Omental fat pad (tissue), 4 donors: ENCODE measurements around the gene ITGB6. TPM values are rescaled to one million over a fixed set of nuclear protein-coding genes. Genes with fewer than 3 reads are reported as not detected.
A peak's percentile ranks its signal among the peaks of the same experiment; 100 is the strongest.

ENCODE experiments used
- ATAC-seq: fragments of 150-250 bp; one replicate; pipeline ENCODE4 v1.9.1; 2016; ENCODE audit warnings: mild to moderate bottlenecking, moderate library complexity; ENCODE audit not compliant: low FRiP score
- DNase-seq: peaks from one replicate; pipeline ENCODE4 v3.0.0-alpha.2; 2019; ENCODE audit warnings: low spot score
- total RNA-seq, 4 donors: library from RNA; depleted of rRNA; stranded (reverse); fragments of >200 nt; gene quantifications; one replicate each; pipeline ENCODE4 v1.1.0, GENCODE V29; 2016
- TF ChIP-seq, protein P1 (sequence below), 3 donors: fragments of 450-650 bp; IDR thresholded peaks; one replicate each; pipeline ENCODE4 v1.5.1; 2016 to 2017; ENCODE audit warnings: antibody characterized with exemption in 3 of 3, mild to moderate bottlenecking in 3 of 3, moderate library complexity in 2 of 3

ITGB6 gene
- total RNA-seq, 4 donors from 2014 or later, result not detected

DNA sequence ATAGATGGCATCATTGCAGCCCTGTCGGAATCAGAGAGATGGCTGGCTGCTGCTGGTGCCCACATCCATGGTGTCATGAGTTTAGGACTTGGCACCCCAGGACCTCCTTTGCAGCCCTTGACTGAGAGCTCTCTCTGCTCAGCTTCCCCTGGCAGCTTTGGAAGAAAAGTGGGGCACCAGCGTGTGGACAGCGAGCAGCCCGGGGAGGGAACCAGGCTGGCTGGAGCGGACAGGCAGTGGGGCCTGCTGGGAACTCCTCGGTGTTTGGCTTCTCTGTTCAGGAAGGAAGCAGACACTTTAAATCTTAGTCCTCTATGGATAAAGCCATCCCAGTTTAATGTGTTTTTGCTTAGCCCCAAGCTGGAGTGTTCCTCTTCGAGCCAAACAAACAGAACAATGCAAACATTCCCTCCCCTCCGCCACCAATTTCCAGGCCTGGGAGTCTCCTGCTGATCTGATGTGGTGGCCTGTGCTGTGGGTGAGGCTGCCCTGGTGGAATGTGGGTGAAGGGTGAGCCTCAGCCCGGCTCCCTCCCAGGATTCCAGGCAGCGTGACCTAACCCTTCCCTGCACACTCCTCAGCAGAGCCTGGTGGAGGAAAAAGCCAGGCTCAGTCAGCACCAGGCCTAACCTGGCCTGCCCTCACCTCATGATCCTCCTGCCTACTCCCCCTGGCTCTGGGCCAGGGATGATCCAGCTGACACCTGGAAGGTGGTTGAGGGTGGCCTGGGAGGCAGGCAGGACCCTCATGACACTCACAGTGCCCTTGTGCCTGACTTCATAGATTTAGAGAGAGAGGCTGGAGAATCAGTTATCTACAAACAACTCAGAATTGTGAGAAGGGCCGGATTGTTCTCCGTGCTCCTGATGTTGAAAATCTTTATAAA is 21.6 kb upstream of the ITGB6 start:
- TF ChIP-seq, protein P1, sequence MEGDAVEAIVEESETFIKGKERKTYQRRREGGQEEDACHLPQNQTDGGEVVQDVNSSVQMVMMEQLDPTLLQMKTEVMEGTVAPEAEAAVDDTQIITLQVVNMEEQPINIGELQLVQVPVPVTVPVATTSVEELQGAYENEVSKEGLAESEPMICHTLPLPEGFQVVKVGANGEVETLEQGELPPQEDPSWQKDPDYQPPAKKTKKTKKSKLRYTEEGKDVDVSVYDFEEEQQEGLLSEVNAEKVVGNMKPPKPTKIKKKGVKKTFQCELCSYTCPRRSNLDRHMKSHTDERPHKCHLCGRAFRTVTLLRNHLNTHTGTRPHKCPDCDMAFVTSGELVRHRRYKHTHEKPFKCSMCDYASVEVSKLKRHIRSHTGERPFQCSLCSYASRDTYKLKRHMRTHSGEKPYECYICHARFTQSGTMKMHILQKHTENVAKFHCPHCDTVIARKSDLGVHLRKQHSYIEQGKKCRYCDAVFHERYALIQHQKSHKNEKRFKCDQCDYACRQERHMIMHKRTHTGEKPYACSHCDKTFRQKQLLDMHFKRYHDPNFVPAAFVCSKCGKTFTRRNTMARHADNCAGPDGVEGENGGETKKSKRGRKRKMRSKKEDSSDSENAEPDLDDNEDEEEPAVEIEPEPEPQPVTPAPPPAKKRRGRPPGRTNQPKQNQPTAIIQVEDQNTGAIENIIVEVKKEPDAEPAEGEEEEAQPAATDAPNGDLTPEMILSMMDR (IDR thresholded peaks at IDR 0.05), result no peak
- DNase-seq (no peak), ATAC-seq (peak; percentile 86)

DNA sequence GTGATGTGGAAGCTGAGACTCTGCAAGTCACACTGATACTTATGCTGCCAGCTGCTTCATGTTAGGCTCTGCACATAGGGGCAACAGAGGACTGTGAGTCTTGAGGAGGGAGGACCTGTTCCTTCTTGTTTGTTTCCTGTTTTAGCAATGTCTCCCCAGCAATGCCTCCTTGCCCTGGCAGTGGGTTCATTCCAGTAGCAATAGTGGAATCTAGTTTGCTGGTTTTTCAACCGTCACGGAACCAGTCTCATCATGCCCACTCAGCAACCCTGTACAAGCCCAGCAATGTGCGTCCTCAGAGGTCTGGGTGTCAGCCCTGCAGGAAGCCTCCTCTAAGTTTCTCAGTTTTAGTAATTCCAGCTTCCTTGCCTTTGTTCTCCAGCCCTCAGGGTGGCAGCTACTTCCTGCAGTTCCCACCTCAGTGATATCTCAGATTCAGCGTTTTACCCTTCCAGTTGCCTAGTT is 20.5 kb upstream of the ITGB6 start:
- ATAC-seq (no peak), DNase-seq (no peak)
- TF ChIP-seq, protein P1 (IDR thresholded peaks at IDR 0.05), result no peak

DNA sequence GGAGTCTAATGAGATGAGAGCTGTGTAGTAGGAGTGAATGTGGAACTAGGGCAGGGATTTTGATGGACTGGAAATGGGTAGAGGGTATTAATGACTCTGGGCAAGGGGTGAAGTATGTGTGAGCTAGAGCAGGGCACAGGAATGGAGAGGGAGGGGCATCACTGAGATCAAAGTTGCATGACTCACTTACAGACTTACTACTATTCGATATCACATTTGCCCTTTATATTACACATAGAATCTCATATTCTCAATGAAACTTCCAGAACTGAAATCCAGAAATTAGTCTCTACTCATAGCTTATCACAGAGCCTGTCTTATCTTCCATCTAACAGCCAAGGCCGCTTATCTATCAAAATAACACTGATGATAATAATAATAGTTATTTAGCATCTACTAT is 20.0 kb upstream of the ITGB6 start:
- TF ChIP-seq, protein P1 (IDR thresholded peaks at IDR 0.05), result no peak
- DNase-seq, result no peak

DNA sequence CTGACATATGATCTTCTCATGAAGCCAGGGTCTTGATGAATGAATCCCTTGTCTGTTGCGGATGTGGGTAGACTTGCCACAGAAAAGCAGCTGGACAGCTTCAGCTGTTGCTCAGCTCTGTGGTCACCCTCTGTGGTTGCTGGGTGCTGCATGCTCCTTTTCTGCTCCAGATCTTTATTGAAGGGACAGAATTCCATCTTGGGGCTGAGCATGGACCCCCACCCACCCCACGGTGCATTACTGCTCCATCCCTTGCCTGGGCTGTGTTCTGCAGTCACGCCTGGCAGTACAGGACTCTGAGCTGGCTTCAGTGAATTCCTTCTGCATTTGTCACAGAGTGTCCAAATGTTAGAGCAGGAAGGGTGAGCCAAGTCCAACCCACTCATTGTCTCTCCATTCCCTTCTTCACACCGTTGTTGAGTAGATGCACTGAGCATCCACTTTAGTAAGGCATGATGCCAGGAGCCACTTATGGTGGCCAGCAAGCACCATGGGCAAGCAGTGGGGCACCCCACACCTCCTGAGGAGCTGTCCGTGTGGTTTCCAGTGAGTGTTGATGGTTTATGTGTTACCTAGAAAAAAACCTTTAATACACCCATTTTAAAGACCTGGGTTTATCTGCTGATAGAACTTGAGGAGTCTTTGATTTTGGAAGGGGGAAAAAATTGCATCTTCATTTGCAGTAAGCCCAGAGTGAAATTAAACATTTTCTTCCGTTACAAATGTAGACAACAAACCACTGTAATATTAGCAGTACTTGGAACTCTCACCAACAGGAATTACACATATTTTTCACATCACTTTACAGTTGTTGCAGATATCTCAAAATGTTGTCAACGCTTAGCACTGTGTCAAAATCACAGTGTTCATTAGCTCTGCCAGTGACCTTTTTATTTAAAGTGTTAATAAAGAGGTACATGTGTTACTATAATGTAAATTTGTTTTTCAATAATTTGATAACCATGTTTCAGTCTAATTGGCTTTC is 14.7 kb upstream of the ITGB6 start:
- no peak for DNase-seq
- peak; percentile 63 for ATAC-seq
- TF ChIP-seq, protein P1 (IDR thresholded peaks at IDR 0.05), result no peak

More for the DNA sequence above, 20.0 kb upstream of the ITGB6 start:
- ATAC-seq, result peak; percentile 25

DNA sequence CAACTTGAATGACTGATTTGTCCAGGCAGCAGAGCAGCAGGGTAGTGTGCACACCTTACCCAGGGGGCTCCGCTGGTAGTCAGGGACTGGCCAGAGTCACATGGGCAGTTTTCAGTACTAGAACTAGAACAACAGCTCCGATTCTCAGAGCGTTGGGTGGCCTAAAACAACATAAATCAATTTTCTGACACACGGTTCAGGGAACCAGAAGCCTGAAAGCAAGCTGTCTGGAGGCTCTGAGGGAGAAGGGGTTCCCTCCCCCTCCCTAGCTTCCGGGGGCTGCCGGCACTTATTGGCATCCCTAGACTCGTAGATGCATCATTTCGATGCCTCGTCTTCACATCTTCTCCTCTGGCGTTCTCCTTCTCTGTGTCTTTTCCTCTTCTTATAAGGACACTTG is 13.4 kb upstream of the ITGB6 start:
- no peak for DNase-seq
- no peak for ATAC-seq
- TF ChIP-seq, protein P1 (IDR thresholded peaks at IDR 0.05), result no peak

DNA sequence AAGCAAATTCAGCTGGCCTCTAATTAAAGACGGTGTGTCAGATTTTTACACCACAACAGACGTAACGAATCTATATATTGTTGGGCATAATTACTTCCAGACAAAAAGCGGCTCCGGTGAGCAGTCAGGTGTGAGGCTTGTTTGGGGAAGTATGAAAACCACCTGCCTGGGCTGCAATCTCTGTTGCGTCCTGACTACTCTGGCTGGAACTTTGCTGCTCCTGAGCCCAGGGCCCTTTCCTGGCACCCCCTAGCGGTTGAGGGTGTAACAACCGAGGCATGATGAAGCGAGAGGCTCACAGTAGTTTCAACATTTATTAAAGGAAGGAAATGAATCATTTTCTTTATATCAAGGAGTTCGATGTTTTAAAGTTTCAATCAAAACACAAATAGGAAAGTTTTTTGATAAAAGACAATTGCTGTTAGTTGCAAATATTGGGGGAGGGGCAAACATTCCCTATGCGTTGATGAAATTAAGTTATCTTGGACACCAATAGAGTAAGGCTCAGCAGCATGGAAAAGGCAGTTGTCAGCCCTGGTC is 10.6 kb upstream of the ITGB6 start:
- DNase-seq (peak; percentile 44), ATAC-seq (no peak)
- TF ChIP-seq, protein P1 (IDR thresholded peaks at IDR 0.05), result no peak
